IMR-90 (cell line): ENCODE results near the gene ACAD10. TPM values are rescaled to one million over a fixed set of nuclear protein-coding genes. Genes with fewer than 3 reads are reported as not detected.

Experiments
- ATAC-seq: fragments of 200-7000 bp; cut with Tn5 transposase; 2 replicates; pipeline ENCODE4 v1.9.1; 2020; ENCODE audit warnings: low read depth, mild to moderate bottlenecking, moderate library complexity
- BruUV-seq: library from RNA; stranded (reverse); fragments of 400-500 nt; replicated peaks from 2 replicates; lab custom pipeline; 2021; lab: Mats Ljungman, UMichigan
- CTCF ChIA-PET: fragments of 300-600 bp; formaldehyde crosslinking; extraction: SDS; loops from one replicate; lab custom pipeline; 2021; ENCODE audit warnings: antibody characterized with exemption; lab: Yijun Ruan, JAX
- POLR2A ChIA-PET: fragments of 300-600 bp; sonication (Branson Sonifier 250); formaldehyde crosslinking; loops from one replicate; lab custom pipeline; 2022; ENCODE audit warnings: antibody characterized with exemption; ENCODE audit not compliant: unreplicated experiment; lab: Charles Lee
- DNase-seq: peaks from one replicate; pipeline ENCODE4 v3.0.0; 2013
- H2AFZ ChIP-seq: replicated peaks from 2 replicates; pipeline ENCODE3; 2013; ENCODE audit warnings: low read length, mild to moderate bottlenecking; ENCODE audit not compliant: poor library complexity
- H2AK5ac ChIP-seq: 2 replicates; pipeline ENCODE4 v1.6.1; 2013; ENCODE audit warnings: low read depth, low read length, inconsistent platforms
- H2AK9ac ChIP-seq: replicated peaks from 2 replicates; pipeline ENCODE3; 2013; ENCODE audit warnings: mild to moderate bottlenecking, low read depth, low read length, moderate library complexity; ENCODE audit not compliant: poor library complexity
- H2BK120ac ChIP-seq: 2 replicates; pipeline ENCODE4 v1.6.1; 2013; ENCODE audit warnings: low read depth, low read length, inconsistent platforms
- H2BK15ac ChIP-seq: 3 replicates; pipeline ENCODE4 v1.6.1; 2013; ENCODE audit warnings: low read depth, low read length, inconsistent platforms
- H2BK20ac ChIP-seq: 2 replicates; pipeline ENCODE4 v1.6.1; 2013; ENCODE audit warnings: low read depth, mild to moderate bottlenecking, inconsistent platforms, low read length, moderate library complexity
- H2BK5ac ChIP-seq: 2 replicates; pipeline ENCODE4 v1.6.1; 2013; ENCODE audit warnings: mild to moderate bottlenecking, low read depth, low read length, inconsistent platforms; ENCODE audit not compliant: poor library complexity, severe bottlenecking
- H3K14ac ChIP-seq: replicated peaks from 2 replicates; pipeline ENCODE4 v1.6.1; 2013; ENCODE audit warnings: low read depth, low read length, inconsistent platforms
- H3K18ac ChIP-seq: 2 replicates; pipeline ENCODE4 v1.6.1; 2013; ENCODE audit warnings: low read depth, low read length, control low read depth
- H3K23ac ChIP-seq: 2 replicates; pipeline ENCODE4 v1.6.1; 2013; ENCODE audit warnings: low read depth, low read length, inconsistent platforms
- H3K27ac ChIP-seq: 2 replicates; pipeline ENCODE4 v1.5.1; 2013; ENCODE audit warnings: mild to moderate bottlenecking, control low read depth, low read length; ENCODE audit not compliant: insufficient read depth
- H3K27me3 ChIP-seq: 2 replicates; pipeline ENCODE4 v1.6.1; 2013; ENCODE audit warnings: low read length; ENCODE audit not compliant: control insufficient read depth, insufficient read depth
- H3K36me3 ChIP-seq: 2 replicates; pipeline ENCODE4 v1.6.1; 2013; ENCODE audit warnings: low read length, mixed read lengths; ENCODE audit not compliant: control insufficient read depth, insufficient read depth
- H3K4ac ChIP-seq: 2 replicates; pipeline ENCODE4 v1.6.1; 2013; ENCODE audit warnings: low read depth, low read length, inconsistent platforms
- H3K4me1 ChIP-seq: 2 replicates; pipeline ENCODE4 v1.6.1; 2013; ENCODE audit warnings: low read length, mixed read lengths; ENCODE audit not compliant: control insufficient read depth, insufficient read depth
- H3K4me2 ChIP-seq: 2 replicates; pipeline ENCODE4 v1.6.1; 2013; ENCODE audit warnings: low read depth, mild to moderate bottlenecking, control low read depth, low read length, moderate library complexity
- H3K4me3 ChIP-seq: 2 replicates; pipeline ENCODE4 v1.5.1; 2013; ENCODE audit warnings: low read depth, mild to moderate bottlenecking, control low read depth, low read length, moderate library complexity; ENCODE audit not compliant: insufficient read depth
- H3K56ac ChIP-seq: 2 replicates; pipeline ENCODE4 v1.6.1; 2013; ENCODE audit warnings: low read length, inconsistent platforms; ENCODE audit not compliant: insufficient read depth; ENCODE audit errors: extremely low read depth
- H3K79me1 ChIP-seq, 2 experiments: 2 replicates each; pipeline ENCODE4 v1.6.1; 2013; ENCODE audit warnings: low read length in 2 of 2, inconsistent platforms in 1 of 2, low read depth in 1 of 2
- H3K9ac ChIP-seq: 2 replicates; pipeline ENCODE4 v1.6.1; 2013; ENCODE audit warnings: low read depth, low read length, control low read depth
- H3K9me1 ChIP-seq: 2 replicates; pipeline ENCODE4 v1.6.1; 2013; ENCODE audit warnings: low read length, inconsistent platforms; ENCODE audit not compliant: insufficient read depth
- H3K9me3 ChIP-seq: 2 replicates; pipeline ENCODE4 v1.6.1; 2013; ENCODE audit warnings: low read length; ENCODE audit not compliant: control insufficient read depth, insufficient read depth
- H4K20me1 ChIP-seq: 2 replicates; pipeline ENCODE4 v1.6.1; 2013; ENCODE audit warnings: low read length, inconsistent platforms; ENCODE audit not compliant: insufficient read depth
- H4K5ac ChIP-seq: 2 replicates; pipeline ENCODE4 v1.6.1; 2013; ENCODE audit warnings: mild to moderate bottlenecking, low read depth, low read length, control low read depth
- H4K8ac ChIP-seq, 2 experiments: 2 replicates each; pipeline ENCODE4 v1.6.1; 2013; ENCODE audit warnings: low read depth in 2 of 2, low read length in 2 of 2, control low read depth in 1 of 2, inconsistent platforms in 1 of 2
- H4K91ac ChIP-seq: 2 replicates; pipeline ENCODE4 v1.6.1; 2013; ENCODE audit warnings: low read depth, low read length, inconsistent platforms; ENCODE audit not compliant: insufficient read depth
- BHLHE40 ChIP-seq: fragments of 150-350 bp; IDR thresholded peaks from 2 replicates; pipeline ENCODE4 v1.6.1; 2016; ENCODE audit warnings: mild to moderate bottlenecking, low read depth, low read length
- CHD1 ChIP-seq: IDR thresholded peaks from 2 replicates; pipeline ENCODE4 v1.6.1; 2012; ENCODE audit warnings: low read depth, low read length, improper control_type of control experiment
- ELK1 ChIP-seq: fragments of 150-350 bp; IDR thresholded peaks from 2 replicates; pipeline ENCODE4 v1.6.1; 2016; ENCODE audit warnings: low read depth, mild to moderate bottlenecking, low read length, moderate library complexity, borderline replicate concordance
- MAZ ChIP-seq: IDR thresholded peaks from 2 replicates; pipeline ENCODE4 v1.6.1; 2012; ENCODE audit warnings: low read depth, mild to moderate bottlenecking, low read length, improper control_type of control experiment, moderate library complexity, borderline replicate concordance
- RCOR1 ChIP-seq: IDR thresholded peaks from 2 replicates; pipeline ENCODE4 v1.6.1; 2012; ENCODE audit warnings: mild to moderate bottlenecking, low read length, improper control_type of control experiment; ENCODE audit not compliant: insufficient replicate concordance
- RFX5 ChIP-seq: IDR thresholded peaks from 2 replicates; pipeline ENCODE4 v1.8.0; 2012; ENCODE audit warnings: low read depth, mild to moderate bottlenecking, low read length, moderate library complexity
- WGBS, 2 experiments: methylation state at CpG; one replicate each; pipeline versions ENCODE4 v1.1.5 to v1.1.7; 2013; ENCODE audit warnings: missing lambda C conversion rate in 2 of 2; ENCODE audit not compliant: insufficient read length in 1 of 2; ENCODE audit errors: extremely low coverage in 2 of 2; 5-methylcytosine and 5-hydroxymethylcytosine counted together
- dilution Hi-C: fragments of 300-500 bp; cut with HindIII; formaldehyde crosslinking; loops from one replicate; pipeline ENCODE4 v1.14.3; 2018; ENCODE audit warnings: low sequenced_read_pairs; ENCODE audit not compliant: unreplicated experiment
- in situ Hi-C: fragments of 300-500 bp; cut with MboI; formaldehyde crosslinking; loops from 3 replicates; pipeline ENCODE4 v1.14.3; 2019; ENCODE audit warnings: low sequenced_read_pairs, inconsistent platforms, mixed read lengths
- intact Hi-C: fragments of 100-400 bp; cut with micrococcal nuclease; formaldehyde crosslinking; loops from 2 replicates; pipeline ENCODE4 v1.10.0; 2022
- polyA plus RNA-seq, 3 experiments: library from polyadenylated mRNA; depleted of rRNA; stranded (reverse); fragments of >200 nt; gene quantifications; 2 replicates each; pipeline ENCODE4 v1.2.3, GENCODE V29; 2012; ENCODE audit warnings: low replicate concordance in 1 of 3
- total RNA-seq: library from RNA; depleted of rRNA; stranded (reverse); fragments of >200 nt; gene quantifications from 2 replicates; pipeline ENCODE4 v1.2.3, GENCODE V29; 2012

Gene ACAD10
- total and polyA plus RNA-seq, 2 of the 4 experiments (the other 2 are of a cell fraction), result 12.4 to 21.0 TPM

- Histone ChIP-seq H3K23ac (no peak overlapping the region), H3K9me3 (no peaks in the 10 kb centered on the region), H3K56ac (no peak overlapping the region), H3K27me3 (no peaks in the 10 kb centered on the region), H2BK15ac (no peak overlapping the region), H3K9me1 (no peaks in the 10 kb centered on the region), H2AK9ac (no peak overlapping the region), H3K4me1 (no peaks in the 10 kb centered on the region), H2AFZ (no peak overlapping the region), H4K8ac (no peak overlapping the region), H3K4me2 (no peak overlapping the region), H3K9ac (no peak overlapping the region), H4K5ac (no peak overlapping the region), H4K20me1 (no peaks in the 10 kb centered on the region), H3K27ac (no peak overlapping the region), H3K79me1 (no peaks in the 10 kb centered on the region), H3K4ac (no peak overlapping the region), H3K36me3 (peaks cover 34% of the 10 kb centered on the region), H2BK5ac (no peak overlapping the region), H2BK20ac (no peak overlapping the region), H3K14ac (no peak overlapping the region), H3K4me3 (no peak overlapping the region), H3K18ac (no peak overlapping the region), H2BK120ac (no peak overlapping the region), H4K91ac (no peak overlapping the region), H2AK5ac (no peak overlapping the region)
- dilution Hi-C loops, result no loop called here
- TF ChIP-seq ELK1 (no peak), CHD1 (no peak), RCOR1 (no peak), MAZ (no peak), RFX5 (no peak), BHLHE40 (no peak)
- 85% methylated on average over 4 of the region's 9 CpGs; no CpG with 5 or more reads in 1 of the 2 experiments for WGBS, 2 experiments
- BruUV-seq, result no TSS peak
- intact Hi-C loops, result no loop called here
- no peak for DNase-seq
- in situ Hi-C loops, result no loop called here
- CTCF ChIA-PET, result no interaction called here
- ATAC-seq, result no peak
- POLR2A ChIA-PET, result no interaction called here
These were observed 61.5 kb downstream of the ACAD10 start for GRCh38 chr12:111747333-111747732.
